ENCODE data around the gene PLIN1.

PLIN1 gene

GRCh38 chr15:89662893-89663626 is 16.1 kb downstream of the PLIN1 start:
- no peak for DNase-seq (ENCODE audit: low read depth)
- no peak for TF ChIP-seq CTCF (IDR thresholded peaks at IDR 0.05; ENCODE audit: low read depth, low read length, missing control alignments)
- no peak overlapping the region for H3K4me3 ChIP-seq (ENCODE audit: low read depth, low read length)

- TF ChIP-seq CTCF (IDR thresholded peaks at IDR 0.05; ENCODE audit: low read depth, low read length, missing control alignments) = no peak
- no peak for DNase-seq (ENCODE audit: low read depth)
- H3K4me3 ChIP-seq (ENCODE audit: low read depth, low read length) = no peak overlapping the region
These were observed 18.6 kb downstream of the PLIN1 start for GRCh38 chr15:89660556-89660955.

GRCh38 chr15:89659295-89659694 is 19.9 kb downstream of the PLIN1 start:
- TF ChIP-seq CTCF (IDR thresholded peaks at IDR 0.05; ENCODE audit: low read depth, low read length, missing control alignments) = no peak
- no peak overlapping the region for H3K4me3 ChIP-seq (ENCODE audit: low read depth, low read length)
- DNase-seq (ENCODE audit: low read depth) = no peak

- TF ChIP-seq CTCF (IDR thresholded peaks at IDR 0.05; ENCODE audit: low read depth, low read length, missing control alignments) = no peak
- no peak for DNase-seq (ENCODE audit: low read depth)
- no peak overlapping the region for H3K4me3 ChIP-seq (ENCODE audit: low read depth, low read length)
These were observed 21.4 kb downstream of the PLIN1 start for GRCh38 chr15:89657686-89658200.

- no peak for DNase-seq (ENCODE audit: low read depth)
- TF ChIP-seq CTCF (IDR thresholded peaks at IDR 0.05; ENCODE audit: low read depth, low read length, missing control alignments) = no peak
These were observed 22.9 kb downstream of the PLIN1 start for GRCh38 chr15:89656116-89656815.

GRCh38 chr15:89654847-89655805 is 24.0 kb downstream of the PLIN1 start, which contains the start of gene KIF7:
Gene KIF7 (minus strand): TSS chr15:89655467. CDS start chr15:89652930, 2,537 bp downstream.
- no peak for DNase-seq (ENCODE audit: low read depth)
- TF ChIP-seq CTCF (IDR thresholded peaks at IDR 0.05; ENCODE audit: low read depth, low read length, missing control alignments) = no peak
- peak within 1 kb of the TSS; percentile 44 for H3K4me3 ChIP-seq (ENCODE audit: low read depth, low read length)

More at GRCh38 chr15:89656116-89656815, 22.9 kb downstream of the PLIN1 start:
- H3K4me3 ChIP-seq (ENCODE audit: low read depth, low read length) = no peak overlapping the region

Measured in GM12864 (cell line).